ENCODE data around the gene ANKRD33.

Gene ANKRD33

GRCh38 chr12:51911307-51911706, 23.4 kb downstream of the ANKRD33 start:
- Histone ChIP-seq H3K9me3 (no peaks in the 10 kb centered on the region), H3K27ac (no peak overlapping the region), H3K36me3 (no peaks in the 10 kb centered on the region), H3K4me1 (ENCODE audit: control insufficient read depth in 1 of 2, insufficient read depth in 1 of 2, low read depth in 1 of 2, low read length in 1 of 2) (peaks cover 0 to 4% of the 10 kb centered on the region in 2 experiments), H3K27me3 (peaks cover 53% of the 10 kb centered on the region), H3K4me3 (ENCODE audit: low read depth in 1 of 2, low read length in 1 of 2) (no peak overlapping the region)
- no peak for TF ChIP-seq CTCF (IDR thresholded peaks at IDR 0.05)

GRCh38 chr12:51911788-51912711, 24.1 kb downstream of the ANKRD33 start:
- no peak overlapping the region for H3K27ac ChIP-seq
- peaks cover 0 to 2% of the 10 kb centered on the region in 2 experiments for H3K4me1 ChIP-seq (ENCODE audit: control insufficient read depth in 1 of 2, insufficient read depth in 1 of 2, low read depth in 1 of 2, low read length in 1 of 2)
- peaks cover 45% of the 10 kb centered on the region for H3K27me3 ChIP-seq
- H3K9me3 ChIP-seq = no peaks in the 10 kb centered on the region
- TF ChIP-seq CTCF (IDR thresholded peaks at IDR 0.05) = no peak
- no peaks in the 10 kb centered on the region for H3K36me3 ChIP-seq
- H3K4me3 ChIP-seq (ENCODE audit: low read depth in 1 of 2, low read length in 1 of 2) = no peak overlapping the region

GRCh38 chr12:51913071-51914033, 25.4 kb downstream of the ANKRD33 start:
- no peak overlapping the region for H3K27ac ChIP-seq
- no peaks in the 10 kb centered on the region for H3K36me3 ChIP-seq
- H3K9me3 ChIP-seq = no peaks in the 10 kb centered on the region
- no peaks in the 10 kb centered on the region for H3K4me1 ChIP-seq (ENCODE audit: control insufficient read depth in 1 of 2, insufficient read depth in 1 of 2, low read depth in 1 of 2, low read length in 1 of 2)
- H3K4me3 ChIP-seq (ENCODE audit: low read depth in 1 of 2, low read length in 1 of 2) = no peak overlapping the region
- H3K27me3 ChIP-seq = peaks cover 32% of the 10 kb centered on the region
- no peak for TF ChIP-seq CTCF (IDR thresholded peaks at IDR 0.05)

- Histone ChIP-seq H3K27me3 (peaks cover 23% of the 10 kb centered on the region), H3K27ac (no peak overlapping the region), H3K36me3 (no peaks in the 10 kb centered on the region), H3K9me3 (no peaks in the 10 kb centered on the region), H3K4me1 (ENCODE audit: control insufficient read depth in 1 of 2, insufficient read depth in 1 of 2, low read depth in 1 of 2, low read length in 1 of 2) (no peaks in the 10 kb centered on the region), H3K4me3 (ENCODE audit: low read depth in 1 of 2, low read length in 1 of 2) (no peak overlapping the region)
- TF ChIP-seq CTCF (IDR thresholded peaks at IDR 0.05) = no peak
Measured at GRCh38 chr12:51914034-51914923, 26.4 kb downstream of the ANKRD33 start.

Measured in neutrophil (primary cell).